GM21723 (cell line): Measurements from ENCODE around the gene HPS3.
A peak's percentile ranks its signal among the peaks of the same experiment; 100 is the strongest.

Experiments
- ATAC-seq: cut with Tn5 transposase; IDR thresholded peaks from one replicate; pipeline ENCODE4 v1.9.1; 2021; ENCODE audit warnings: mild to moderate bottlenecking, moderate library complexity; ENCODE audit not compliant: unreplicated experiment

HPS3 gene

GRCh38 chr3:149120051-149120972 lies 9.1 kb upstream of the HPS3 start:
- ATAC-seq: peak; percentile 90

GRCh38 chr3:149122721-149123578 lies 6.5 kb upstream of the HPS3 start:
- ATAC-seq: no peak

DNA sequence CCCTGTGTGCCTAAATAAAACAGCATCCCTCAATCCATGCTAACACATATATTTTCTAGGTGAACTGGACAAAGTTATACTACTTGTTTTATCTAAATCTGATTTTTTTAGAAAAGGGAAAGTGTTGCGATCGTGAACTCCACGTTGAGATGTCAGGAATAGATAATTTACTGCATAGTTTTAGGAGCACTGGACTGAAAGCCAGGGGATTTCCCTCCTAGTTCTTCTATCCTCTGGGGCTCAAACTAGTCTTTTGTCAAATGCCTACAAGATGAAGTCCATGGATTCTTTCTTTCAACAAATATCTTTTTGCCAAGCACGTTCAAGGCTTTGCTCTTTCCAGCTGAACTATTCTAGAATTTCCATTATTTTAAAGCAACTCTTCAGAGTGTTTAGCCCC lies 617 bp upstream of the HPS3 start:
- ATAC-seq: peak; percentile 9

DNA sequence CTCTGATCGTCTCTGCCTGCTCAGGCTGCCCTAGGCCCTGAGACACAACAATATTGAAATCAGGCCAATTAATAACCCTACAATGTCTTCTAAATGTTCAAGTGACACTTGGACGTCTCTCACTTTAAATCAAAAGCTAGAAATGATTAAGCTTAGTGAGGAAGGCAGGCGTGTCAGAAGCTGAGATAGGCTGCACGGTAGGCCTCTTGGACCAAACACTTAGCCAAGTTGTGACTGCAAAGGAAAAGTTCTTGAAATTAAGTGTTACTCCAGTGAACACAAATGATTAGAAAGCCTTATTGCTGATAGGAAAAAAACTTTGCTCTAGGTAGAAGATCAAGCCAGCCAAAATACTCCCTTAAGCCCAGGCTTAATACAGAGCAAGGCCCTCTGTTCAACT lies 2.2 kb downstream of the HPS3 start:
- no peak for ATAC-seq

DNA sequence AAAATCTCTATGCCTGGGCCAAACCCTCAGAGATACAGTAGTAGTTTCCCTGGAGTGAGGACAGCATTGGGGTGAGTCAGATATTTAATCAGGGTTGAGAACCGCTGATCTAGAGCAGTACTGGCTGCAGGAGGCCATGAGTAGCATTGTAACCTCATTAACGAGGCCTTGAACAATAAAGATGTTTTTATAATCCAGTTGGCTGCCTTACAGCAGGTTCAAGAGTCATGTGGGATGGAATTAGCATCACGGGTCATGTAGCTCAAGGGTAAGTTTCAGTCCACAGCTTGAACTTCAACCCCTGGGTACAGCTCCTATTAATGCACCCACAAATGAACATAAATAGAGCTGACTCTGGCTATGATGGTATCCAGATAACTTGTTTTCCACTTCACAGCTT lies 5.1 kb downstream of the HPS3 start:
- ATAC-seq: no peak

GRCh38 chr3:149142682-149143081 lies 13.2 kb downstream of the HPS3 start:
- ATAC-seq: no peak

- ATAC-seq: no peak
Observed at GRCh38 chr3:149145356-149145755, 15.9 kb downstream of the HPS3 start.

GRCh38 chr3:149145974-149146373 lies 16.5 kb downstream of the HPS3 start:
- peak; percentile 76 for ATAC-seq

DNA sequence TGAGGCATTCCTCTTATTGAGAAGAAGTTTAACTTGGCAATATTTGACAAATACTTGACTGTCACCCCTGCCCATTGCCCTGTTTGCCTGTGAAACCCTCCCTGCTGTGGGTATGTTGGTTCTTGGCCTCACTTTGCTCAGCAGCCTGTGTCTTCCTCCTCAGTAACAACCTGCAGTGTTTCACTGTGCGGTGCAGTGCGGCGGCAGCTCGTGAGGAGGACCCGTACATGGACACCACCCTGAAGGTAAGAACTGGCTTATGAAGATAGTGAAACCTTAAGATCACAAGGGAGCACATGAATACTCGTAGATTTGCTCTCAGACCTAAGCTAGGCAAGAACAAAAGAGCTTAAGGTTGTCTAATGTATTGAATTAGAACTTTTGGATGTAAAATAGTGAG lies 21.0 kb downstream of the HPS3 start:
- ATAC-seq: no peak

GRCh38 chr3:149151843-149152242 lies 22.4 kb downstream of the HPS3 start:
- no peak for ATAC-seq

GRCh38 chr3:149152420-149152819 lies 23.0 kb downstream of the HPS3 start:
- peak; percentile 96 for ATAC-seq

DNA sequence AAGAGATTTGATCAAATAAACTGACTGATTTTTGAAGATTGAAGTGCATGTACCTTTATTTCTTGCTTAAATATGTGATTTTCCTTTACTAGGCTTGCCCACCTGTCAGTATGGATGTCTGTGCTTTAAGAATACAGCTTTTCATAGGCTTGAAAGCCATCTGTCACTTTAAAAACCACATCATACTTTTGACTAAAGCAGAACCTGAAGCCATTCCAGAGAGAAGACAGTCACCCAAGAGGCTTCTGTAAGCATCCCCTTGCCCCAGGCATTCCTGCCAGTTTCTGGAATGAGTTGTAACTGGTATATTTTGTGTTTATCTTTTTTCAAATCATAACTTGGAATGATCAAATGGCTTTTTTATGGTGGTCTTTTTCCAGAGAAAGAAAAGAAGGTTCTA lies 24.0 kb downstream of the HPS3 start:
- ATAC-seq: no peak

DNA sequence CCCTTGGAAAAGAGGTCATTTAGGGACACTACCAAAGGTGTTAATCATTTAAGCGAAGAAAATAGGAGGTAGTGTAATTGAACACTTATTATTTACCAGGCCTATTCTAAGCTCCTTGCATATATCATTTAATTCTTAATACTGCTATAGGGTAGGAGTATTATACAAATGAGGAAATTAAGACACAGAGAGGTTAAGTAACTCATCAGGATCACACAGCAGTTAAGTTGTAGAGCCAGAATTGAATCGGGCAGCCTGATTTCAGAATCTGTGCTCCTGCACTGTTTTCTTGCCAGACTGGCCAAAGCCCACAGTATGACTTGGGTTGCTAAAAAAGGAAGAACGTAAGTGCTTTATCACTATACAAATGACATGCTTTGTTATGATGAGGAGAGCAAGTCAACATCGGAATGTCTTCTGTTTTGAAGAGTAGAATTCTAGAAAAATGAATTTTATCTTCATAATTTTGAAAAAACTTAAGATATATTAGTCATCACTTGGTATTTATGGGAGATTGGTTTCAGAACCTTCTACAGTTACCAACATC lies 31.4 kb downstream of the HPS3 start:
- no peak for ATAC-seq

GRCh38 chr3:149162007-149162406 lies 32.6 kb downstream of the HPS3 start:
- no peak for ATAC-seq

DNA sequence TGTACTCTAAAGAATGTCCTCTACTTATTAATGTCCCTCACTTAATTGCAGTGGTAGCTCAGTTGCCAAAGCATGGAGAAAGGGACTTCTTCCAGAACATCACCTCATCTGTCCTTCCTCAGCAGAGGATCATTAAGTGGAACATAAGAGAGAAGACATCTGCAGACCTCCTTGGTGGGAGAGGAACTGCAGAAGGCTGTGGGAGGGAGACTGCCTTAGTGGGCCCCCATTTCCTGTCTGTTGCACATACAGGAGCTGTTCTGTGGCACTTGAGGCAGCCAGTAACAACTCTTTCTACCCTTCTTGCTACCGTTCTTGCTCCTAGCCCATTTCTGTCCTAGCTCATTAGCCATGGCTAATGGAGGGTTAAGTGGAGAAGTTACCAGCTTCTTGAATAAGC lies 33.6 kb downstream of the HPS3 start:
- no peak for ATAC-seq

DNA sequence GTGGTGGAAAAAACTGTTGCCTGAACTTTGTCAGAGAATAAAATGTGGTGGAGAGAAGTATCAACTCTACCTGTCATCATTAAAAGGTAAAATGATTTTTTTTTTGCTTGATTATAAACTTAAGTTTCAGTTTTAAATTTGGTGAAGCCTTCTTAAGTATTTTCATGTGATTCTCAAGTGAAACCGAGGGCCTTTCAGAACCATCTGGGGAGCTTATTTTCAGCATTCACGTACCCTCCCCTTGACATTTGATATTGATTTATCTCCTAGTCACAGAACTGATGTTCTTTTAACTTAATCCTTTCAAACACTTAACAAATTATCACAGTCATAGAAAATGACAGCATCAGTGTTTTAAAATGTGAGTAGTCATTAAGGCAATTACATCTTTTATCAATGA lies 38.5 kb downstream of the HPS3 start:
- ATAC-seq: no peak

DNA sequence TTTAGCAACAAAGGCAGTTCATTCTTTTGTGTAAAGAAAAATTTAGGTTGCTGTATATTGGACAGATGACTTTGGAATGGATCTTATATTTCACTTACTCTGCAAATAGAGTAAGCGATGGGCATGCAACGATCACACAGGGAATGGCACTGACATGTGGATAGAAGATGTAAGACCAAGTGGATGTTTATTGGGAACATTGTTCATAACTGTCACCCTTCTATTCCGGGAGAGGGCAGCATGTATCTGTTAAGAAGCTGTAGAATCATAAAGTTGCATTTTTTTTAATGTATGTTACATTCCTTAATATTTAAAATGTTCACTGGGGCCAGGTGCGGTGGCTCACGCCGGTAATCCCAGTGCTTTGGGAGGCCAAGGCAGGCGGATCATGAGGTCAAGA lies 41.2 kb downstream of the HPS3 start:
- ATAC-seq: no peak

GRCh38 chr3:149174901-149175300 lies 45.5 kb downstream of the HPS3 start:
- ATAC-seq: peak; percentile 95

DNA sequence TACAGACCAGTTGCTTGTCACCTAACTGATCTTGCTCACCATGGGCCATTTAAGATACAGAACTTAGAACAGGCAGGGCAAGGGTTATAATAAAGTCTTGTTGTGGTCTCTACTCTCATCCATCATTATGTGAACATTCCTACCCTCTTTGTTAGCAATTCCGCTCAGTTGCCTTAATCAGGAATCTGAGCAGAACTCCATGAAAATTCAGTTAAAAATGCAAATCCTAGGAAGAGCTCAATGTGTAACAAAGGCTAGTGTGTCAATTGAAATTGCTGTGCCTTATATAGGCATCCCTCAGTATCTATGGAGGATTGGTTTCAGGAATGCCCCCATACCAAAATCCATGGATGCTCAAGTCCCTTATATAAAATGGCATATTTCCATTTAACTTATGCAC lies 47.7 kb downstream of the HPS3 start:
- ATAC-seq: no peak

DNA sequence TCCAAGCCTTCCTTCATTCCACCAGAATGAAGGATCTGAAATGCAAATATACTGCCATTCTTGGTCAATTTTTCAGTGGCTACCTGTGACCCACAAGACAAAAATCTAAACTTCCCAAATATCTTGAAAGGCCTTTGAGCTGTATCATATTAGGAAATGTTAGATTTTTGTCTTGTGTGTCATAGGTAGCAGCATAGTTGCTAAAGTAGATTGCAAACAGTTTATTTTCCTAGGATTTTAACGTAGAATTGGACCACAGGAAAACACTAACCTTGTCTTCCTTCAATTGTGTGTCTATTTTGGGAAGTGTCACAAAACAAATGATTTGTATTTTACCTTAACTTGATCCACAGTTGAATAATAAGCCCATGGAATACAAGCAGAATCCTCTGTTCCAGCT lies 49.8 kb downstream of the HPS3 start:
- no peak for ATAC-seq

GRCh38 chr3:149180057-149180573 lies 50.7 kb downstream of the HPS3 start:
- ATAC-seq: no peak
